ENCODE data around the gene CDH4.

DNA sequence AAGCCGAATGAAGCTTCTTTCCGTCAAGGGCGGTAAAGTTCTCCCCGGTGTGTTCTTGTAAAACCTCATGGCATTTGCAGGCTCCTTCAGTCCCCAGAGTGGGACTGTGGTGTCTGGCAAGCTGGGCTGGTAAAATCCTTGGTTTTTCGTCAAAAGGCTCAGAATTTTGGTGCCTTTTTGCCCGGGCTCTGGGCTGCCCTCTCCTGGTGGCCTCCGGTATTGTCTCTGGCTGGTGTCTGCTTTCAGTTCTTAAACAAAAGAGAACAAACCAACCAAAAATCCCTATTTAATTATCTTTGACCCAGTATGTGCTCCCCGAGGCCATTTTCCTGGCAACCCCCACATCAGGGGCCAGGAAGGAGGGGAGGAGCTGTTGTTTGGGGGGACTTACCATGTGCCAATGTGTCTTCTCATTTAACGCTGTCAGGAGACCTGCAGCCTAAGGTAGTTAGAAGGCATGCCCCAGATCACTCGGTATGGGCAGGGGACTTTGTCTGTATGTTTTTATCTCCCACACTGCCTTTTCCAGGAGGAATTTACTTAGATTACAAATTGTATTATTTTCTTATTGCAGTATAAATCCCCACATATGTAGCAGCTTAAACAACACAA, 11.1 kb downstream of the CDH4 start:
- TF ChIP-seq, protein P1, sequence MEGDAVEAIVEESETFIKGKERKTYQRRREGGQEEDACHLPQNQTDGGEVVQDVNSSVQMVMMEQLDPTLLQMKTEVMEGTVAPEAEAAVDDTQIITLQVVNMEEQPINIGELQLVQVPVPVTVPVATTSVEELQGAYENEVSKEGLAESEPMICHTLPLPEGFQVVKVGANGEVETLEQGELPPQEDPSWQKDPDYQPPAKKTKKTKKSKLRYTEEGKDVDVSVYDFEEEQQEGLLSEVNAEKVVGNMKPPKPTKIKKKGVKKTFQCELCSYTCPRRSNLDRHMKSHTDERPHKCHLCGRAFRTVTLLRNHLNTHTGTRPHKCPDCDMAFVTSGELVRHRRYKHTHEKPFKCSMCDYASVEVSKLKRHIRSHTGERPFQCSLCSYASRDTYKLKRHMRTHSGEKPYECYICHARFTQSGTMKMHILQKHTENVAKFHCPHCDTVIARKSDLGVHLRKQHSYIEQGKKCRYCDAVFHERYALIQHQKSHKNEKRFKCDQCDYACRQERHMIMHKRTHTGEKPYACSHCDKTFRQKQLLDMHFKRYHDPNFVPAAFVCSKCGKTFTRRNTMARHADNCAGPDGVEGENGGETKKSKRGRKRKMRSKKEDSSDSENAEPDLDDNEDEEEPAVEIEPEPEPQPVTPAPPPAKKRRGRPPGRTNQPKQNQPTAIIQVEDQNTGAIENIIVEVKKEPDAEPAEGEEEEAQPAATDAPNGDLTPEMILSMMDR (conservative IDR thresholded peaks at IDR 0.05), result peak; percentile 95
- no peak for TF ChIP-seq EZH2 (IDR thresholded peaks at IDR 0.05; ENCODE audit: low read depth)
